Left cardiac atrium (tissue), 4 donors: ENCODE results near the gene CCDC97. TPM values are rescaled to one million over a fixed set of nuclear protein-coding genes. Genes with fewer than 3 reads are reported as not detected.
A peak's percentile ranks its signal among the peaks of the same experiment; 100 is the strongest.
"Not testable (repeated sequence)": the region's sequence is repeated elsewhere in the genome, so short reads cannot be mapped to it uniquely, and the experiment has no call there.

ENCODE experiments used
- ATAC-seq, 2 donors: fragments of 200-7000 bp; cut with Tn5 transposase; one replicate each; pipeline ENCODE4 v1.9.1; 2020; ENCODE audit warnings: mild to moderate bottlenecking in 2 of 2, moderate library complexity in 2 of 2
- DNase-seq: peaks from one replicate; pipeline ENCODE4 v3.0.0-alpha.2; 2020
- intact Hi-C, 2 donors: fragments of 100-400 bp; cut with DNase I; formaldehyde crosslinking; loops; one replicate each; pipeline versions ENCODE4 v1.14.1 to v1.15.1; 2022 to 2023
- long read RNA-seq: library from polyadenylated mRNA; unstranded; transcript quantifications from one replicate; pipeline ENCODE4 v2.0.0, GENCODE V29; 2021
- total RNA-seq, 2 donors: library from RNA; stranded (reverse); fragmentation: NEBNext Ultra II Directional; extraction: Animal tissue kit (Norgen Biotek cat#: 25700); gene quantifications; one replicate each; pipeline ENCODE4 v1.2.1, GENCODE V29; 2021
- donor health status: DM: no; HTN: yes; CAD: no.
- donor health status: DM: no; HTN: yes; CAD: no; lungs with severe emphysema.
- donor health status: DM: yes; HTN: yes; CAD: no.
- donor health status: Dilated cardiomyopathy.

CCDC97 gene
- 10 to 100 TPM; 18.0 to 18.6 TPM for total RNA-seq
- long read RNA-seq, partial matches to known transcripts, result 1 of 7 reads
- long read RNA-seq, other reads (novel, unspliced or antisense), result 6 of 7 reads

DNA sequence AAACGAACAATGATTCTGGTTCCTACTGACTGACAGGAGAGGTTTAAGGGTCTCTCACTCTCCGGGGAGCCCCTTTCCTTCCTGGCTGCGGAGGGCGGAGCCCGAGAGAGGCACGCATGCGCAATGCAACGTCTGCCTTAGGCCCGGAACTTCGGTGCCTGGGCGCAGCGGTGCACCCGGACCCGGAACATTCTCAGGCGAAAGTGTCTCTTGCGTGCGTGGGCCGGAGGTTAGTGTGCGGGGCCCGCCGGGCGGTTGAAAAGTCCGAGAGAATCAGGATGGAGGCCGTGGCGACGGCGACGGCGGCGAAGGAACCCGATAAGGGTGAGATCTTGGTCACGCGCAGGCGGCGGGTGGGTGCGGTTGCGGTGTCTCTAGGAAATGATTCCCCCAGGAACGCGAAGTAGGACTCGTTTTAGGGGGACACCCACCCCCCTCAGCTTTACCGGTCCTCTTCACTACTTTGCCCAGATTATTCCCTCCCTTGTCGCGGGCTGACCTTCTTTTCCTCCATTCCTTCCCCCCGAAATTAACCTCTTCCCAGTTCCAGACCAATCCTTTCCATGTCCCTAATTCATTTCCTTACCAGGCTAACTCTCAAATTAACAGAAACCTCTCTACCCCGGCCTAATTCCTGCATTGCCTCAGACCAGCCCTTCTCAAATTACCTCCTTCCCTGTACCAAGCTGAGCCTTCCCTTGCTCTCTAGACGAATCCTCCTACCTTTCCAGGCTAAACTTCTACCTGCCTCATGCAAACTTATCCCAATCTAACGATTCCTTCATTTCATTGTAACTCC is at the start of gene CCDC97:
Gene CCDC97, plus strand, starts transcription at position 140 of the 799 bp plus-strand sequence. Its CDS starts 139 bp downstream, at position 279.
- ATAC-seq, result peak; percentile 84 to 85
- peak; percentile 90 for DNase-seq
- intact Hi-C loops, result loop anchor here in 1 of 2 donors (5.0 kb wide), 1 partner anchor 42 kb away; the partner anchor contains the start of gene TGFB1

DNA sequence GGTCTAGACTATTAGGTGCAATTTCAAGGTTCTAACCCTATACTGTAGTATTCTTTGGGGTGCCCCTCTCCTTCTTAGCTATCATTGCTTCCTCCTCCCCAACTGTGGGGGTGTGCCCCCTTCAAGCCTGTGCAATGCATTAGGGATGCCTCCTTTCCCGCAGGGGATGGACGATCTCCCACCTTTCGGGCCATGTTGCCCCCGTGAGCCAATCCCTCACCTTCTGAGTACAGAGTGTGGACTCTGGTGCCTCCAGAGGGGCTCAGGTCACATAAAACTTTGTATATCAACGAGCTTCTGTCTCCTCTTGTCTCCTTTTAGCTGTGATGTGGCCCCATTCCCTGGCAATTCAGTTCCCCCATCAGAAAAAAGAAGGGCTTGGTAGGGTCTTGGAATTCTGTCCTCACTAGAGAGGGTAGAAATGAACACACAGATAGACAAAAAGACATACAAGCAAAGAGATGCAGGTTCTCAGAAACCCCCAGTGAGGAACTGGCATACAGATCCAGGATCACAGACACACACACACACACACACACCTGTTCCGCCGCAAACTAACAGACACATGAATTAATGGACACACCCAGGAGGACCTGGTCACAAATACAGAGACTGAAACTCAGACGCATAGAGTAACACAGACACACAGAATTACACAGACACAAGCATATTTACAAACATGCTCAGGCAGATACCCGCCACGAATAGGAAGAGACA is 48.3 kb upstream of the CCDC97 start:
- DNase-seq, result no peak
- intact Hi-C loops, result loop anchor here (1.0 to 2.0 kb wide), 3 partner anchors 35 to 57 kb away; no protein-coding TSS in a partner anchor
- no peak for ATAC-seq

- intact Hi-C loops, result loop anchor here in 1 of 2 donors (2.0 kb wide), 1 partner anchor 36 kb away; no protein-coding TSS in a partner anchor
- DNase-seq (peak; percentile 71), ATAC-seq (peak; percentile 7 to 10)
Measured at GRCh38 chr19:41263042-41263849, 46.7 kb upstream of the CCDC97 start.

DNA sequence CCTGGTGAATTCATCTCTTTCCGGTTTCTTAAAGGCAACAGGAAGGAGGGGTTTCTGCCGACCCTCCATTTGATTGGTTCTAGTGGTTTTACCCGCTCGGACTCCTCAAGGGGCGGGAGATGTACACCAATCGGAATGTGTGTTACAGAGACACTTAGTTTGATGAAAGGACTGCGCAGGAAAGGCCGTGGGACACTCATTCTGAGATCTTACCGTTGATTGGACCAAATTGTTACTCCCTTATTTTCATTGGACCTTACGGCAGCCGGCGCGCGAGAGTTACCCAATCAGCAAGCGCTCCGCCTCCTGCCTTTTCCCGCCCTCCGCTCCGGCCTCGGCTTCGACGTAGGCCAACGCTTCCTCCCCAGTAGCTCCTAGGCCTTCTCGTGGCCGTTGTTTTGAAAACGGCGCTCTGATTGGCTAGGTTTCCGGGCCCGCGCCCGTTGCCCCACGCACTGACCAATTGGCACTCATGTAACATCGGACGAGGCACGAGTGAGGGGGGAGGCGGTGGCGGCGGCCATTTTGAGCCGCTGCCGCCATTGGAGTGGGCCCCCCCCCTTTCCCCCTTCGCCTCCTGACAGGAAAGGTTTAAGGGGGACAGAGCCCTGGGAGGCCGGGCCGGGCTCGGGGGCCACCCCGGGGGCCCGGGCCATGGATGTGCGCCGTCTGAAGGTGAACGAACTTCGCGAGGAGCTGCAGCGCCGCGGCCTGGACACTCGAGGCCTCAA is 46.0 kb upstream of the CCDC97 start, which contains the start of gene HNRNPUL1:
Gene HNRNPUL1, plus strand, starts transcription at position 523 of the 731 bp plus-strand sequence. Its CDS starts 132 bp downstream, at position 655.
- intact Hi-C loops, result loop anchor here in 1 of 2 donors (2.0 kb wide), 2 partner anchors 37 to 45 kb away; no protein-coding TSS in a partner anchor
- ATAC-seq (peak; percentile 85 to 87), DNase-seq (peak; percentile 98)

DNA sequence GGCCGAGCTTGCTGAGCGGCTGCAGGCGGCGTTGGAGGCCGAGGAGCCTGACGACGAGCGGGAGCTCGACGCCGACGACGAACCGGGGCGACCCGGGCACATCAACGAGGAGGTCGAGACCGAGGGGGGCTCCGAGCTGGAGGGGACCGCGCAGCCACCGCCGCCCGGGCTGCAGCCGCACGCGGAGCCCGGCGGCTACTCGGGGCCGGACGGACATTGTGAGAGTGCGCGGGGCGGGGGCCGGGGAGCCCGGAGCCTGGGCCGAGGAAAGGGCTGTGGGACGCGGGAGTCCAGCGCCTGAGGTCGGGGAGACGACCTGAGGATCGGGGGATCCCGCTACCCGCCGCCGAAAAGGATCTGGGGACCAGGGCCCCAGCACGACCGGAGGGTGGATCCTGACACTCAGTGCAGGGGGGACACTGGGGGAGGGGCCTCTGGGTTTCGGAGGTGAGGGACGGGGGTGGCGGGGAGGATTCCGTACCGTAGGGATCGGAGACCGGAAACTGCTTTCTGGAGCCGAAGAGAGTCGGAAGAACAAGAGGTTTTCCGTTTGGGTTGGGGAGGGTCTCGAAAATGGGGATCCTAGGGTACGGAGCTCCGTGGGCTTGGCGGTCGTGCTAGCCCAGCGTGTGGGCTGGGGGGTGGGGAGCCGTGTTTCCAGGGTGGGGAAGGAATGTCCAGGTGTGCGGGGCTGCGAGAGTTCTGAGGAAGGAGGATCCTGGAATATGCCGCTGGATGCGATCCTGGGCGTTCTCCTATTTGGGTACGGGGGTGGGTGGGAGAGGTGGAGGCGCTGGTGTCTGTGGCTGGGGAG is 45.2 kb upstream of the CCDC97 start:
- ATAC-seq (peak; percentile 3 to 6), DNase-seq (peak; percentile 68)
- intact Hi-C loops, result loop anchor here in 1 of 2 donors (2.0 kb wide), 1 partner anchor 44 kb away; no protein-coding TSS in a partner anchor

DNA sequence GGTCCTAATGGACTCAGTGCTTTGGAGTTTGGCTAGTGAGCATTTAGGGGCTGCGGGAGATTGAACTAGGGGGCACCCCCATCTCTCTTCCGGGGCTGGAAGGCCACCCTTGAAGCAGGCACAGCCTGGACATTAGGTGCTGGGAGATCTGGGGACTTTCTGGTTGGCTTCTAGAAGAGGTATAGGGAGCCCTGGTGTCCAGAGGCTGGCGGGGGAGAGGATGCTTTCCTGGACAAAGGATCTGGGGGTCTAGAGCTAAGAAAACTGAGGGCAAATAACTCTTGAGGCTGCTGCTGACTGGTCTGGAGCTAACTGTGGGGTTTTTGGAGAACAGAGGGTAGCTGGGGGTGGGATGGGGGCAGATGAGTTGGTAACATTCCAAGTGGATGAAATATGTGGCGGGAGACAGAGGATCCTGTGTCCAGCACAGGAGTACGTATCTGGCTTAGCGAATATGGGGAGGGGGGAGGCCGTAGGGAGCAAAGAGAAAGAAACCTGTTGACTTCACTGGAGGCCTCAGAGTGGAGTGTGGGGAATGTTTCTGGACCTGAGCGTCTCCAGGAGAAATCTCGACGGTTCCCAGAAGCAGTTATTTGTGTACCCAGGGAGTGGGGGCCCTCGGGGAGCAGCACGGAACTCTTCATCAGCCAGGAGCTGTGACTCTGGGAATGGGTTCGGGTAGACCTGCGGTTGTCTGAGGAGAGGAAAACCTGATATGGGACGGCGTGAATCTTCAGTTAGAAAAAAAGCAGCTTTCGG is 44.4 kb upstream of the CCDC97 start:
- DNase-seq (no peak), ATAC-seq (no peak)
- intact Hi-C loops, result loop anchor here in 1 of 2 donors (2.0 kb wide), 1 partner anchor 43 kb away; no protein-coding TSS in a partner anchor

GRCh38 chr19:41269055-41269454 is 40.9 kb upstream of the CCDC97 start:
- intact Hi-C loops, result no loop called here
- no peak for DNase-seq
- no peak for ATAC-seq

- DNase-seq (no peak), ATAC-seq (no peak)
- intact Hi-C loops, result no loop called here
Measured at GRCh38 chr19:41269571-41269970, 40.4 kb upstream of the CCDC97 start.

DNA sequence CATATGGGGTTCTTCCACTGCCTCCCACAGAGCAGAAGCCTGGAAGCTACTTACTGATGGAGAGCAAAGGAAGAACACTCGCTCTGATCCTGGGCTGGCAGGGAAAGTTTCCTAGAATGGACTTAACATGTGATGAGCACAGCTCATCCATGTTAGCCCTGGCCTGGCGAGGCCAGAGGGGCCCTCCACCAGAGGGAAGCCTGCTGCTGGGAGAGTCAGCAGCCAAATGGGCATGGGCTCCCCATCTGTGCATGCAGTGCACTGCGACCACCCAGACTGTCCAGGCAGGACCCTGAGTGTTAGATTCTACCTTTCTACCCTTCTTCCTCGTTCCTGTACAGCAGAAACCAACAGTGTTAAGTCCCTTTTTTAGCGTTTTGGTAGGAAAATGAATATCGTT is 36.9 kb upstream of the CCDC97 start:
- ATAC-seq, result no peak
- intact Hi-C loops, result no loop called here
- DNase-seq, result no peak

DNA sequence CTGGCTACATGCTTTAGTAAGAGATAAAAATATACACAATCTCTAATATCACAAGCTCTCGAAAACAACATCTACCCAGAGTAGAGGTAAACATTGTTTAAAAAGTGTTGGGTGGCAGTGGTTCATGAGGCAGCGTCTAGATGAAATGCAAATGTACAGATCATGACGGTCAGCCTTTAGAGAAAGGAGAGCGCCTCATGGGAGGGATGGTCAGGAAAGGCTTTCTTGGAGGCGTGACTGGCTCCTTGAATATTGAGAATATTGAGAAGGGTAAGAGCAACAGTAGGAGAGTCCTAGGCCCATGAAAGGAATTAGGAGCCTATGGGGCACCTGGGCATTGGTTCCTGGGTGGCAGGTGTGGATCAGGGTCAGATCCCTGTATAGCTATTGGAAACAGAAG is 35.2 kb upstream of the CCDC97 start:
- intact Hi-C loops, result no loop called here
- no peak for ATAC-seq
- no peak for DNase-seq

DNA sequence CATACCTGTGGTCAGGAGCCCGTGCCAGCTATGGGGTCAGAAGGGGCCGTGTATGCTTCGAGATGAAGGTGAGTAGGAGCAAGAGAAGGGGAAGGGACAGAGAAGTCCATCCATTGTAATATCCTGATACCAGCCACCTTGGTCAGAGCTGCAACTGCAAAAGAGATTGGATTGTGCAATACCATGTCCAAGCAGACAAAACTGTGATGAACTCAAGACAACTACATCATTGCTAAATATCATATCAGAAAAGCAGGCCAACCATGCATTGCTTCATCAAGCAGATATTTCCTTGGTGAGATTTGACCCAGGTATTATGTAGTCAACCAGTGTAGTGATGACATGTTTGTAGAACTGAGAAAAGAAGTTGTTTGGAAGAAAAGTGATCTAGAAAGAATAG is 33.7 kb upstream of the CCDC97 start:
- ATAC-seq, result peak in 1 of 2 donors; percentile 13
- intact Hi-C loops, result no loop called here
- DNase-seq, result no peak

GRCh38 chr19:41278478-41278877 is 31.5 kb upstream of the CCDC97 start:
- ATAC-seq, result no peak
- no peak for DNase-seq
- intact Hi-C loops, result no loop called here

- intact Hi-C loops, result no loop called here
- DNase-seq (no peak), ATAC-seq (no peak)
Measured at GRCh38 chr19:41288673-41289530, 21.1 kb upstream of the CCDC97 start.

GRCh38 chr19:41289814-41290213 is 20.2 kb upstream of the CCDC97 start:
- DNase-seq, ATAC-seq, intact Hi-C loops: not testable (repeated sequence)

- intact Hi-C loops, result no loop called here
- no peak for ATAC-seq
- no peak for DNase-seq
Measured at GRCh38 chr19:41294393-41294792, 15.6 kb upstream of the CCDC97 start.

DNA sequence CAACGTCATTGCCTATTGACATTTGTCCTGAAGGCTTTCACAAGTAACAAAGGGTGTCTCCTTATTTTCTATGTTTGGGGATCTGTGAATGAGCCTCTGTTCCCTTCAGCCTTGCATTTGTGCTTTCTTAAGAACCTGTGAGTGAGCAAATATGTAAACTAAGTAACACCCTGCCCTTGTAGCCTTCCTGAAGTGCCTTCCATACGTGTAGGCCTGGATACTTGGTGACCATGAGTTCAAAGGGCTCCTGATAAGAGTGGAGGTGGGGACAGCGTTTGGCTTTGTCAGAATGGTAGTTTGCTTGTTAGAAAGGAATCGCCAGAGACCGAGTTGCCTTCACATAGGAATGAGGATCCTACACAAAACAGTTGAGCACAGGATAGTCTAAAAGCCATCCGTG is 14.5 kb upstream of the CCDC97 start:
- no peak for DNase-seq
- ATAC-seq, result no peak
- intact Hi-C loops, result no loop called here
